Gastrocnemius medialis (tissue), 4 donors: ENCODE measurements around the gene VPS16. TPM values are rescaled to one million over a fixed set of nuclear protein-coding genes. Genes with fewer than 3 reads are reported as not detected.

Experiments
- ATAC-seq, 2 donors: fragments of 150-250 bp; one replicate each; pipeline ENCODE4 v1.9.1; 2016
- DNase-seq, 2 donors: peaks; one replicate each; pipeline ENCODE4 v3.0.0-alpha.2; 2019
- H3K27ac ChIP-seq, 4 donors: fragments of 200-600 bp; sonication (generic); 1 replicate in 1 of 4; 2 replicates in 3 of 4; pipeline ENCODE4 v1.5.1; 2016 to 2018; ENCODE audit warnings: mild to moderate bottlenecking in 2 of 4, moderate library complexity in 1 of 4
- H3K27me3 ChIP-seq, 3 donors: fragments of 200-600 bp; sonication (generic) in 2 of 3; 1 replicate in 1 of 3; 2 replicates in 2 of 3; pipeline versions ENCODE4 v1.5.1 to v1.6.0; 2016 to 2019; ENCODE audit warnings: mild to moderate bottlenecking in 1 of 3, moderate library complexity in 1 of 3
- H3K36me3 ChIP-seq, 2 donors: fragments of 200-600 bp; sonication (generic) in 1 of 2; one replicate each; pipeline ENCODE4 v1.5.1; 2017 to 2018
- H3K4me1 ChIP-seq, 2 donors: fragments of 200-600 bp; sonication (generic) in 1 of 2; one replicate each; pipeline ENCODE4 v1.5.1; 2016 to 2017; ENCODE audit warnings: mild to moderate bottlenecking in 2 of 2
- H3K4me3 ChIP-seq, 4 donors: fragments of 200-600 bp; sonication (generic) in 3 of 4; 1 replicate in 1 of 4; 2 replicates in 3 of 4; pipeline ENCODE4 v1.5.1; 2016 to 2019; ENCODE audit warnings: mild to moderate bottlenecking in 2 of 4
- H3K9me3 ChIP-seq, 3 donors: fragments of 200-600 bp; sonication (generic) in 2 of 3; 1 replicate in 1 of 3; 2 replicates in 2 of 3; pipeline ENCODE4 v1.5.1; 2016 to 2019
- CTCF ChIP-seq, 5 experiments: fragments of 450-650 bp in 3 of 5; fragments of 200-600 bp in 2 of 5; sonication (generic) in 2 of 5; IDR thresholded peaks in 4 of 5; conservative IDR thresholded peaks in 1 of 5; 1 replicate in 4 of 5; 2 replicates in 1 of 5; pipeline ENCODE4 v1.5.1; 2016 to 2019; ENCODE audit warnings: antibody characterized with exemption in 5 of 5, mild to moderate bottlenecking in 3 of 5, moderate library complexity in 3 of 5
- POLR2A ChIP-seq, 2 donors: fragments of 450-650 bp; IDR thresholded peaks; one replicate each; pipeline ENCODE4 v1.6.1; 2017; ENCODE audit warnings: antibody characterized with exemption in 2 of 2, mild to moderate bottlenecking in 2 of 2, moderate library complexity in 2 of 2
- in situ Hi-C, 4 donors: fragments of 200-750 bp; cut with MboI; loops; one replicate each; pipeline versions ENCODE4 v1.15.0 to v1.8.0; 2017; ENCODE audit warnings: low sequenced_read_pairs in 4 of 4
- intact Hi-C: fragments of 100-400 bp; cut with DNase I; formaldehyde crosslinking; loops from one replicate; pipeline ENCODE4 v1.15.1; 2023; ENCODE audit warnings: low total_unique reads
- total RNA-seq, 4 donors: library from RNA; depleted of rRNA; stranded (reverse); fragments of >200 nt; gene quantifications; one replicate each; pipeline versions ENCODE4 v1.1.0 to v1.2.3, GENCODE V29; 2016

VPS16 gene
- total RNA-seq, 4 donors from 2014 or later = 17.3 to 26.4 (median 21.6) TPM

GRCh38 chr20:2873010-2873746, 32.6 kb downstream of the VPS16 start, which contains the start of gene PTPRA:
Gene PTPRA (plus strand): TSS chr20:2873481. CDS start chr20:2964278, 90,797 bp downstream.
- H3K27ac ChIP-seq = peak within 1 kb of the TSS; percentile 71 to 85 (median 74)
- intact Hi-C loops (loop anchor here (1.0 to 10.0 kb wide), 6 partner anchors 33 to 534 kb away; partner anchors contain the start of genes DNAAF9, MRPS26, NOP56 and PCED1A), in situ Hi-C loops (loop anchor here in 1 of 4 donors (25.0 kb wide), 1 partner anchor 211 kb away; the partner anchor contains the start of genes IDH3B and NOP56)
- no peaks in the 10 kb centered on the region for H3K9me3 ChIP-seq
- no peaks in the 10 kb centered on the region for H3K27me3 ChIP-seq
- TF ChIP-seq CTCF (IDR thresholded peaks at IDR 0.05 in 4 of 5, conservative IDR thresholded peaks at IDR 0.05 in 1 of 5) (no peak), POLR2A (IDR thresholded peaks at IDR 0.05) (peak; percentile 87 to 89)
- DNase-seq = peak; percentile 88 to 90
- H3K4me3 ChIP-seq = peak within 1 kb of the TSS; percentile 74 to 99 (median 90)
- peak; percentile 96 to 97 for ATAC-seq
- peaks cover 18 to 21% of the 10 kb centered on the region in 2 donors for H3K4me1 ChIP-seq
- H3K36me3 ChIP-seq = no peaks in the 10 kb centered on the region

- in situ Hi-C loops = loop anchor here in 1 of 4 donors (25.0 kb wide), 1 partner anchor 211 kb away; the partner anchor contains the start of genes IDH3B and NOP56
- ATAC-seq (no peak), DNase-seq (no peak)
- H3K9me3 ChIP-seq = no peaks in the 10 kb centered on the region
- no peaks in the 10 kb centered on the region for H3K36me3 ChIP-seq
- H3K27me3 ChIP-seq = no peaks in the 10 kb centered on the region
- H3K27ac ChIP-seq = peak overlapping the region; percentile 60 to 85 (median 72)
- TF ChIP-seq POLR2A (IDR thresholded peaks at IDR 0.05) (no peak), CTCF (IDR thresholded peaks at IDR 0.05 in 4 of 5, conservative IDR thresholded peaks at IDR 0.05 in 1 of 5) (no peak)
- intact Hi-C loops = loop anchor here (1.0 to 10.0 kb wide), 6 partner anchors 33 to 534 kb away; partner anchors contain the start of genes DNAAF9, MRPS26, NOP56 and PCED1A
- peak overlapping the region; percentile 74 to 99 (median 90) for H3K4me3 ChIP-seq
- H3K4me1 ChIP-seq = peaks cover 21 to 23% of the 10 kb centered on the region in 2 donors
Measured at GRCh38 chr20:2873747-2874041, 33.1 kb downstream of the VPS16 start.

- DNase-seq (no peak), ATAC-seq (no peak)
- intact Hi-C loops = loop anchor here (5.0 to 10.0 kb wide), 4 partner anchors 110 to 533 kb away; partner anchors contain the start of genes DNAAF9, MRPS26 and NOP56
- no peak for TF ChIP-seq POLR2A (IDR thresholded peaks at IDR 0.05)
- no peak for TF ChIP-seq CTCF (IDR thresholded peaks at IDR 0.05 in 4 of 5, conservative IDR thresholded peaks at IDR 0.05 in 1 of 5)
- in situ Hi-C loops = loop anchor here in 1 of 4 donors (25.0 kb wide), 1 partner anchor 212 kb away; the partner anchor contains the start of genes IDH3B and NOP56
- Histone ChIP-seq H3K27ac (peak overlapping the region in 2 of 4 donors; percentile 12 to 71), H3K4me3 (peak overlapping the region; percentile 74 to 99 (median 90)), H3K36me3 (no peaks in the 10 kb centered on the region), H3K9me3 (no peaks in the 10 kb centered on the region), H3K27me3 (no peaks in the 10 kb centered on the region), H3K4me1 (peaks cover 21 to 30% of the 10 kb centered on the region in 2 donors)
Measured at GRCh38 chr20:2874456-2874855, 33.9 kb downstream of the VPS16 start.

- no peaks in the 10 kb centered on the region for H3K9me3 ChIP-seq
- H3K4me1 ChIP-seq = peaks cover 21 to 30% of the 10 kb centered on the region in 2 donors
- intact Hi-C loops (loop anchor here (10.0 kb wide), 2 partner anchors 109 to 221 kb away; partner anchors contain the start of gene NOP56), in situ Hi-C loops (no loop called here)
- DNase-seq (no peak), ATAC-seq (no peak)
- H3K4me3 ChIP-seq = no peak overlapping the region
- H3K27me3 ChIP-seq = no peaks in the 10 kb centered on the region
- TF ChIP-seq POLR2A (IDR thresholded peaks at IDR 0.05) (no peak), CTCF (IDR thresholded peaks at IDR 0.05 in 4 of 5, conservative IDR thresholded peaks at IDR 0.05 in 1 of 5) (no peak)
- H3K36me3 ChIP-seq = no peaks in the 10 kb centered on the region
- H3K27ac ChIP-seq = no peak overlapping the region
Measured at GRCh38 chr20:2875690-2876203, 35.2 kb downstream of the VPS16 start.
